GM19324 (cell line): ENCODE data around the gene DNAI4.

Experiments
- ATAC-seq: cut with Tn5 transposase; IDR thresholded peaks from one replicate; pipeline ENCODE4 v1.9.1; 2021; ENCODE audit warnings: mild to moderate bottlenecking, moderate library complexity; ENCODE audit not compliant: unreplicated experiment, low FRiP score

DNAI4 gene

DNA sequence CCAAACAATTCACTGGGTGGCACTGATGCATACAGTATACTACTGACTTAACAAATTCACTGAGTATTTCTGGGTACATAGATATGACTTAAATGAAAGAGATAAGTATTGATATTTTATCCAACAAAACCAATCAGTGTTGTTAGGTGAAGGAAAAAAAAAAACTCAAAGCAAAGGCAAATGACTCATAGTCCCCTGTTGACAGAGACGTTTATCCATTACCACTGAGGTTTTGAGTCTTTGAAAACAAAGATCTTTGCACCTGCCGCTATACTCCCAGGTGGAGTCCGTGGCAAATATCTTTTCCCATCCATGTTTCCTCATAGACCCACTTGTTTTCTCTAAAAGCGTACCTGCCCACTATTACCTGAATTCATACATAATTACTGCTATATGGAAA is 154.0 kb downstream of the DNAI4 start:
- ATAC-seq, result no peak

DNA sequence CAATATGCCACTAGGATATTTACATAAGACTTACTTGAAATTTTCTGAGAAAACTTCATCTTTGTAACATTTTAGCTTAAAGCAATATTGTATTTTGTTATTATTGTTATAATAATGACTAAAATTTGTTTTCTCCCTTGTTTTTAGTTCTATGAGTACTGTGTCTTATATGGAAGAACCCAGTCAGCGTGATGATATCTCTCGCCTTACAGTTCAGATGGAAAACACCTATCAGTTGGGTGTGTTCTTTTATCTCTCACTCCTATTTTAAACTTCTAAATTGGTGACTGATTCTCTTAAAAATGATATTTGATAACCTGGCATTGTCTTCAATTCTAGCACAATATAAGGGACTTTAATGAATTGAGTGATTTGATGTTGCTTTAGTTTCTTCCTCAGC is 154.4 kb downstream of the DNAI4 start:
- ATAC-seq, result no peak

DNA sequence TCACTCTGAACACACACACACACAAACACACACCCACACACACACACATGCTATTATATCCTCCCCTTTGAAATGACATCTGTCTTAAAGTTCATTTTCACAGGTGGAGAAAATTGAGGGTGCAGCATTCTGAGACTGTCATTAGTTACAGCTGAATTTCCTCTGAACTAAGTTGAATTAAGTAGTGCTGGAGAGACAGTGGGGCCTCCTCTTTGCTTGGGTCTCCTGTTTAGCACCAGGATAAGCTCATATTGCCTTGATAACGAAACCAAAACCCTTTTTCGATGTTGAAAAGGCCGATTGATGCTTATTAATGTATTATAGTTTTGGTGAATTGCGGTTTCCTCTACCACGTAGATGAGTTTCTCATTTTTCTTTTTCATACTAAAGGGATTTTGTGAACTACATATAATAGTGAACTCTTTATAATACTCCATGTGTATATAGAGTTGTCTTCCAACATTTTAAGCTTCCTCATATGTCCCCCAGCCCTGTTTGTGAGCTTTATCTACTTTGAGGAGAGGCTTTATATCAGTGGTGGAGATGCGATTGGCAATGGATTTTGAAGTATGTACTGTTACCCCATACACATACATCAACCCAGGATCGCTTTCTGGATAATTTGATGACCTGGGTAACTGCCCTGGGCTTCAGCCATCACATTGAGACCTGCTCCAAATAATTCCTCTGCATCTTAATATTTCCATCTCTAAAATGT is 155.0 kb downstream of the DNAI4 start:
- ATAC-seq, result no peak

- no peak for ATAC-seq
Measured at GRCh38 chr1:66768965-66769364, 155.7 kb downstream of the DNAI4 start.

DNA sequence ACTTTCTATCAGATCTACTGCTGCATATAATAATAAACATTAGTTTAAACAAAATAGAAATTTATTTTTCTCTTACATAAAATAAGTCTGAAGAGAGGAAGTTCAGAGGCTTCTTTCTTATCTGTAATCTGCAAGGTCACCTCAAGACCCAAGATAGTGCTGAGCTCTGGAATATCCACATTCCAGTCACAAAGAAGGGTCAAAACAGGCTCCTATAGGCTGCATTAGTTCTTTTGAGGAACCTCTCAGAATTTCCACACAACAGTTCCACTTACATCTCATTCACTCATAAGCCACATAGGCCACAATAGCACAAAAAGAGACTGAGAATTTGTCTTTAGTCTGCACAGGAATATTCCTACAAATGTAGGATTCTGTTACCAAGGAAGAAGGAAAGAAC is 157.0 kb downstream of the DNAI4 start:
- ATAC-seq, result no peak

- no peak for ATAC-seq
Measured at GRCh38 chr1:66764994-66765578, 159.6 kb downstream of the DNAI4 start.
